HG03342 (cell line): ENCODE measurements around the gene CLDN20.

Experiments used
- ATAC-seq: cut with Tn5 transposase; IDR thresholded peaks from one replicate; pipeline ENCODE4 v1.9.1; 2021; ENCODE audit warnings: mild to moderate bottlenecking, moderate library complexity; ENCODE audit not compliant: unreplicated experiment

Gene CLDN20

DNA sequence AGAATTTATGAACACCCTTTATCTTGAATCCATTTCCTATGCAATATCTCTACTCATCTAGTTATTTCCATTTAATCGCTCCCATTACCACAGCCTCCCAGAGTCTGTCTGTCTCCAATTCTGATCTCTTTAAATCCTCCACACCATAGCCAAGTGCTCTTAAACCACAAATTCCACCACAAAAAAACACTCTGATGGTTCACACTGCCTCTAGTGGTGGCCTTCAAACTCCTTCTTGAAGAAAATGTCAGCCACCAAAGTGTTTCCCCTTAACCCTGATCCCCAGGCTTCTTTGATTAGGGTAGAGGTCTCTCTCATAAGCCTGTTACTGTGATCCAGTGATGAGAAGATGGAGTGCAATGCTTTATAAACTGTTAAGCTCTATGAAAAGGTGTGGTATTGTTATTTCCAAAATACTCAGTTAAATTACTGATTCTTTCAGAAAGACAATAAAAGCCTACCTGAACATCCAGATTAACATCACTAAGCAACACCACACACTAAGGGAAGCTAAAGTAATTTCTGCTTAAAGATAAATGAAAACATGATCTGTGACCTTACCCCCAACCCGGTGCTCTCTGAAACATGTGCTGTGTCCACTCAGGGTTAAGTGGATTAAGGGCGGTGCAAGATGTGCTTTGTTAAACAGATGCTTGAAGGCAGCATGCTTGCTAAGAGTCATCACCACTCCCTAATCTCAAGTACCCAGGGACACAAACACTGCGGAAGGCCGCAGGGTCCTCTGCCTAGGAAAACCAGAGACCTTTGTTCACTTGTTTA is 4.5 kb downstream of the CLDN20 start:
- ATAC-seq = peak; percentile 50

DNA sequence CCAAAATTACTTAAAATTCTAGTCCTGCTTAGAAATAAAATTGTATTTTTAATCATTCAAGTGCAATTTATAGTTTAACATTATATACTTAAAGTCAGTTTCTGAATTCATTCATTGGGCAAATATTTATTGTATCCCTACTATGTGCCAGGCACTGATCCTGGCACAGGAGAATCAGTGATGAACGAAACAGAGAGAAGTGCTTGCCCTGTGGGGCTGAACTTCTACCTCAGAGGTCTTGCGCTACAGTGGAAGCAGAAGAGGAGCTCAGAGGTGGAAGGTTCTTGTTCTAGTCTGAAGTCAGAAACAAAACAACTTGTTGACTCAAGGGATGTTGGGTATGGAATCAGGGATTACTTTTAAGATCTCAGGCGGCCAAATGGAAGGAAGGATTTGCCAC is 6.0 kb downstream of the CLDN20 start:
- ATAC-seq = no peak

DNA sequence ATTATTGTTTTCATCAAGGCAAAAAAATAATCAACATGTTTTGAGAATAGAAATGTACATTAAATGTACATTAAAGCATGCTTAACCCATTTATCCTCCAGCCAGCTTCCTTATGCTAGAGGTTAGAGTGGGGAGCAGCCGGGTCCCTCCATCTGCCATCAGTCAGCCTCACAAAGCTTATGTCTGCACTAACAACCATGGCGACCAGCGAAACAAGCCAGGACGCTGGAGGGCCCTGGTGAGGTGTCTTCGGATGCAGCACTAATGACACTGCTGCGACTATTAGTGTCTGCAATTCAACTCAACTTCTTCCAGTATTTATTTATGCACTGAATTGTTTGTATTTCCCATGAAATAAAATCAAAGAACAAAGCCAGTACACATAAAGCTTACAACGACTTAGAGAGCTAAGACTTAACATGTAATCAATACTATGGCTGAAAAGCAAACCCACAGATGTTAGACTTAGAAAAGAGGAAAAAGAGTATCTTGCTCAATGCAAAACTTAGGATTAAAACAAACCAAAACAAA is 6.8 kb downstream of the CLDN20 start:
- ATAC-seq = no peak

DNA sequence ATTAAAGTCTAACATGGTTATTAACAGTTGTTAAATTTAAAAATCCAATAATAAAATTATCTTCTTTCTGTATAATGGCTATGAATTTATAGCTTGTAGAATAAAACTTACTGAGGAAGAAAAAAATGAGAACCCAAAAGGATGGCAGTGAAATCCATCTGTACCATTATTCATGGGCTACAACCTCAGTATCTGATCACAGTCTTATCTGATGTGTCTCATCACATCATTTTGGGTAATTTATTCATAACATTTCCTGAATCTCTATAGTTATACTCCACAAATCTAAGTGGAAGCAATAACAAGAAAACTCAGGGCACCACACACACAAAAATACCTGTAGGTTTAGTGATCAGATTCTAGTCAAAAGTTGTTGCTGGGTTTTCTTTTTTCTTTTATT is 7.3 kb downstream of the CLDN20 start:
- no peak for ATAC-seq

DNA sequence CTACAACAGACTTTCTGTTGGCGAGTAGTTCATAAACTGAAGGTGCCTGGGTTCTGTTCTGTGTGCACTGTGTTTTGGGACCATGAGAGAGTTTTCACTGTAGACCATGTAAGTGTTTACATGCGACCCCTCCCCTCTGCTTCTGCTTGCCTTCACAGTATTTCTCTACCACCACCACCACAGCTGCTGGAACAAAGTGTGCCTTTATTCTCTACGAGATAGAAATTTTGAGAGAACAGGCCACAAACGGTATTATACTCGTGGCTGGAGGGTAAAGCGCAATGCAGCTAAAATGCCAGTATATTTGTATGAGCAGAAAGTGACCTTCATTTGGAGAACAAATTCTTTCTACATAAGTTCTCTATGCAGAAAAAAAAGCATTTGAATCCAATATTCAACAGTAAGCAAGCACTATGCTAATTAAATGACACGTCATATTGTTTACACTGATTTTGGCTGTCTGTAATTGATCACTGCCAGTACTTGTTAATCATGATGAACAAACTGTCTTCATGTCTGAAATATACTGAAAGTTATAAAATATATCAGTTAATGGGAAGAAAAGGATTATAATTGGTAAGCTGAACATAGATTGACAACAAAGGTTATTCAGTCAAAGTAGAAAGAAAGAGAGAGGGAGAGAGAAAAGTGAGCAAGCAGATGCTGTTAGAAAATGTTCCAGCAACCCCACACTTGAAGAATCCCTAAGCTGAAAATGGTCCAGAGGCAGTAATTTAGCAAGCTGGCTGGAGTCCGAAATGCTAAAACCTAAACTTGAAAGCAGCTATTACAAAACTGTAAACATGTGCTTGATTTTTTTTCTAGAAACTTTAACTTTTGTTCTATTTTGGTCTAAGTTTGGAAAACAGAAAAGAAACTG is 8.8 kb downstream of the CLDN20 start:
- ATAC-seq = no peak

DNA sequence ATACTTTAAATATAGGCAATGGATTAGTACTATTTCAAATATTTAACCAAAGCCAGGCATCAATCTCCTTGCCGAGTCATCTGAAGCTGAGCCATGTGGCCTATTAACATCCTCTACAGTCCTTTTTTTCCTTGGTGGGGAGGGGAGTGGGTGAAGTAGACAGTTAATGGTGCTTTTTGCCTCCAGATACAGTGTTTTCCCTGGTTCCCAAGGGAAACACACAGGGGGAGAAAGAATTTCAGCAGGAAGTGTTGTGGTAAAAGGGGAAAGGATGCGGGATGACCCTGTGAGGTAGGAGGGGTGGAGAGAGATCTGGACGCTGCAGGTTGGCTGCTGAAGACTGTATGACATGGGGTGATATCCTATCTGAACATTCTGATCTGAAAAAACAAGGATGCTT is 9.6 kb downstream of the CLDN20 start:
- ATAC-seq = no peak

DNA sequence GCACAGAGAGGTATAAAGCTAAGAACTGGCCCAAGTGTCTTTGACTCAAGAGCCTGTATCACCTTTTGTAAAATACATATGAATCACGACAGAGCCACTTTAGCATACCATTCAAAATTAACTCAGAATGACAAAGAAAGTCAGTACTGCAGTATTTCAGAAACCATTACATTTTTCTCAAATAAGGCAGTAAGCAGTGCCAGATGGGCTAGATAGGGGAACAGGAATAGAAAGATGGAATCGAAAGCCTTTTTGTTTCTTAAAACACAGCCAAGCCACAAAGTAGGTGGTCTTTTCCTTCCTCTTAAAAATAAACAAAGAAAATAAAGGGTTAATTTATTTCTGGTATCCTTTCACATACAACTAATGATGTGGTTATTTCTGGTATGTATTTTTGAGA is 10.3 kb downstream of the CLDN20 start:
- no peak for ATAC-seq

DNA sequence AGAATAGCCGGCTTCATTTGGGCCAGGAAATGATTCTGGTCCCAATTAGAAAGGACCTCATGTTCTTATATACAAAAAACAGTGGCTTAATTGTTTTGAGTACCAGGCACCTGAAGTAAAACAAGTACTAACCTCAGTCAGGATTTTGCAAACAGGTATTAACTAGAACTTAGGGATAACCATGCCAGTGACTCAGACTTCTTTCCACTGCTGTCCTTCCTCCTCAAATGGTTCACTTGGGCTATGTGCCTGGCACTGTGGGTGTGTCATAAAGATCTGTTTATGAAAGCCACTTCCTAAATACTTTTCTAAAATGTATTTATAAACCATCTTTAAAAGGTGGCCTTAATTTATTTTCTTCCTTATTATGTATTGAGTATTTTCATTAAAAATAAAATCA is 10.7 kb downstream of the CLDN20 start:
- no peak for ATAC-seq

DNA sequence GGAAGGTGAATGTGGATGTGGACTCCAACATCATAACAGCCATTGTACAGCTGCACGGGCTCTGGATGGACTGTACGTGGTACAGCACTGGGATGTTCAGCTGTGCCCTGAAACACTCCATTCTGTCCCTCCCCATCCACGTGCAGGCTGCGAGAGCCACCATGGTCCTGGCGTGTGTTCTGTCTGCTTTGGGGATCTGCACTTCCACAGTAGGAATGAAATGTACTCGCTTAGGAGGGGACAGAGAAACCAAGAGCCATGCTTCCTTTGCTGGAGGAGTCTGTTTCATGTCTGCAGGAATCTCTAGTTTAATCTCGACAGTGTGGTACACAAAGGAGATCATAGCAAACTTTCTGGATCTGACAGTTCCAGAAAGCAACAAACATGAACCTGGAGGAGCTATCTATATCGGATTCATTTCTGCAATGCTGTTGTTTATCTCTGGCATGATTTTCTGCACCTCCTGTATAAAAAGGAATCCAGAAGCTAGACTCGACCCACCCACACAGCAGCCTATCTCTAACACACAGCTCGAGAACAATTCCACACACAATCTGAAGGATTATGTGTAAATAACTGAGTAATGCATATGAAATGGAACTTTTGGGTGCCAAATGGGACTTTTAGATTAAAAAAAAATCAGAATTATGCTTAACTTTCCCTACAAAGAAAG is 12.1 kb downstream of the CLDN20 start:
- ATAC-seq = no peak

DNA sequence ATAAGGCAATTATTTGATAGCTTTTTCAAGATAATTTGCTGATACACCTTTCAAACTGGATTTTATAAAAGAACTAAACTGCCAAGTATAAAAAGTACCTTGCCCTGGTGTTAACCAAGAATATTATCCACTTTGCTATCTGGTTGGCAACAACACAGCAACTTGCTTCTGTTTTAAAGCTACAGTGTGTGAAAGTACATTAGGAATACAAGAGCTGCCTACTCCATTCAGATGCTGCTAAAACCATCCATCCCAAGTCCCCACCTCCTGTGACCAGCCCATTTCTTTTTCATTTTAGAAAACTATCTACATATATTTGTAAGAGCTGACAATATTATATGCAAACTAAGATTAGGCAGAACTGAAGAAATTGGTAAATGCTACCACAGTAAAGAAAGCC is 12.8 kb downstream of the CLDN20 start:
- ATAC-seq = no peak

DNA sequence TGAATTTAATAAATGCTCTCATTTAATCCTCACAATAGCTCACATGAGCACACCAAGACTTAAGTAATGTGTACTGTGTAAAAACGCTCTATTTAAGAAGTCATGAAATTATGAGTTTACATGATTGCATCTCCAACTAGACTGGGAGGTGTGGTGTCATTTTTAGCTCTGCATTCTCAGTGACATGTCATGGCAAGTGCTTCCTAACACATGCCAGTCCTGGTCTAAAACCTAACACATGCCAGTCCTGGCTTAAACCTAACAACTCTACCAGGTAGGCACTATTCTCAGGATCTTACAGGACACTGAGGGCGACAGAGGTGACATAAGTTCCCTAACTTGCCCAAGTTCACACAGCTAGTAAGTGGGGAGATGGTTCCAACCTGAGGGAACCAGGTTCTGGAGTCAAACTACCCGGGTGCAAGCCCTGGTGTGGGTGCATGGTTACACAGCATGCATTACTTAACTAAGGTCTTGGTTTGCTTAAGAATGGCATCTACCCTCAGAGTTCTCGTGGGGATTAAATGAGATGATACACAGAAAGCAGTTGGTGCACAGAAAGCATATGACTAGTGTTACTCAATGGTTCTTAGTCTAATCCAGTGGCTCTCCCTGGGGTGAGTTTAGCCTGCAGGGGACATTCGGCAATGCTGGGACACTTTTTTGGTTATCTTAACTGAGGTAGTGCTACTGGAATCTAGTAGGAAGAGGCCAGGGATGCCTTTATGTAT is 14.7 kb downstream of the CLDN20 start:
- no peak for ATAC-seq

DNA sequence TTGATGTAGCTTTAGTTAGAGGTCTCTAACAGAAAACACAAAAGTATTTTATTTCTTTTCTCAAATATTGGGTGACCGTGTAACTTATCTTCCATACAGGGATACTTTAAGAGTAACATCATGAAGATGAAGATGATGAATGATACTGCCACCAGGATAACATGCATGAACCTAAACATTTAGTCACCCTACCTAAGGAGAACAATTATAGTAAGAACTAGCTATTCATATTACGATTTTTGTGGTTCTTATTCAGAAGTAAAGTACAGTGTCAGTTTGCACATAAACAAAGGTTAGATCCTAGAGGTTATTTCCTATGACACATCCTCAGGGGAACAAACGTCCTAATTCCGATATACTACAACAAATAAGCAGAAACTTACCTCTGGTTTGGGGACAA is 21.0 kb downstream of the CLDN20 start:
- ATAC-seq = no peak

DNA sequence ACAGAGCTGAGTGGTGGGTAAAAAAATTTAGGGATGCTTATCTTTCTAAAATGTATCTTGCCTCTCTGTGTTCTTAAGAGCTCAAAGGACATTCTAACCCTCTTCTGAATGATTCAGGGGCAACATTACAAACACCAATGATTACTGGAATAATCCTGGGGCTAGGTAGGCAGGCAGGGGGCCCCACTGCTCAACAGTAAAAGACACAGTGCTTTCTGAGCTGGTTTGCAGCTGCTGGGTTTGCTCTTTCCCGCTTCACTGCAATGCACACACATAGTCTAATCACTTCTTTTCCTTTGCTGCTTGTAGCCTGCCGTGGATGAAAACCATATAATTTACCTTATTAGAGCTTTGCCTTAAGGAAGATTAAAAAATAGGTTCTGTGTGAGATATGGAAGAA is 23.9 kb downstream of the CLDN20 start:
- no peak for ATAC-seq

DNA sequence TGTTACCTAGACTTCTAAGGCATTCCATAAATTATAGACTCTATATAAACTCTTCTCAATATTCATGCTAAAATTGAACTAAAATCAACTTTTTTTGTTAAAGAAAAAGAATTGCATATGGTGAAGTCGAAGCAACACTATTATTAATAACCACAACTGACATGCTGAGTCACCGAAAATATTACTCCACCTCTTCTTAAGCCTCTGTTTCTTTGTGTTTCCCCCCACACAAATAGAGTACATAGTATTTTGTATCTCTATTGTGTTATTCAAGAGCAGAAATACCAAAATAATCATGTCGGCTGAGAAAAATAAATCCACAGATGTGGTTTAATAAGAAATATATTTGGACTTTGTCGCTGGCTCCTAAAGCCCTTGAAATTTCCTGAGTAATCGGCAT is 26.7 kb downstream of the CLDN20 start:
- no peak for ATAC-seq

DNA sequence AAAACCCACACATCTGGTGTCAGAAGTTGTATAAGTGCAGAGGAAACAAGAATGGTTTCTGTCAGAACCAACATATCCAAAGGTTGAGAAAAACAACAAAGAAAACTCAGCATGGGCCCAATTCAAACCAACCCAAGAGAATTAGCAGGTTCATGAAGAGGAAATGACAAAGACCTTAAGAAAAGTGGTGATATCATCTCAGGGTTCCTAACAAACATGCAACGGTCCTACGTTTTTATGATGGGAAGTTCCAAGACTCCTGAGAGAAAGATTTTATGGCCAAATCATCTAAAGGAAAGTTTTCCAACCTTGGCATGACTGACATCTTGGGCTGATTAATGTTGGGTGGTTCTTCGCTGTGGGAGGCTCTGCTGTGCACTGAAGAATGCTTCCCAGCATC is 27.5 kb downstream of the CLDN20 start:
- no peak for ATAC-seq

DNA sequence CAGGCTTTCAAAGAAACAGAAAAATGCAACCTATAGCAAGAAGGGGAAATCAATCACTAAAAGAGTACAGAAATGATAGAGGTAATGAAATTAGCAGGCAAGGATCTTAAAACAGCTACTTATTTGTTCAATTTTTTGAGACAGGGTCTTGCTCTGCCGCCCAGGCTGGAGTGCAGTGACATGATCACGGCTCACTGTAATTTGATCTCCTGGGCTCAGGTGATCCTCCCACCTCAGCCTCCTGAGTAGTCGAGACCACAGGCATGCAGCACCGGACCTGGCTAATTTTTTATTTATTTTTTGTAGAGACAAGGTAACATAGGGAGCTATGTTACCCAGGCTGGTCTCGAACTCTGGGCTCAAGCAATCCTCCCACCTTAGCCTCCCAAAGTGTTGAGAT is 28.9 kb downstream of the CLDN20 start:
- no peak for ATAC-seq

DNA sequence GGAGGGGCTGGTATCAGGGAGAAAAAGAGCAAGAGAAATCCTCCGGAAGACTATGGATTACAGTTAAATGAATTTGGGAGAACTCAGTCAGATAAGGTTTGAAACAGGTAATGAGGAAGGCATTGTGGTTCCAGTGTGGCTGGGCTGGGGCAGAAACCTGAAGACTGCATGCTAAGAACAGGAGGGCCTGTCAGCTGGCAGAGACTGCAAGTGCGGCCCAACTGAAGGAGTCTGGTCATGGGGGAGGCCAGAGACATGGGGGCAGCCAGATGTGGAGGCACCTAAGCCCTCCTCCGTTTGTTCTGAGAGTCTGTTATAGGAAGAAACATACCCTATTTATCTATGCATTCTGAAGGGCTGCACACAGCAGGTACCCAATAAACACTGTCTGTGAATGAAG is 33.9 kb downstream of the CLDN20 start:
- no peak for ATAC-seq

DNA sequence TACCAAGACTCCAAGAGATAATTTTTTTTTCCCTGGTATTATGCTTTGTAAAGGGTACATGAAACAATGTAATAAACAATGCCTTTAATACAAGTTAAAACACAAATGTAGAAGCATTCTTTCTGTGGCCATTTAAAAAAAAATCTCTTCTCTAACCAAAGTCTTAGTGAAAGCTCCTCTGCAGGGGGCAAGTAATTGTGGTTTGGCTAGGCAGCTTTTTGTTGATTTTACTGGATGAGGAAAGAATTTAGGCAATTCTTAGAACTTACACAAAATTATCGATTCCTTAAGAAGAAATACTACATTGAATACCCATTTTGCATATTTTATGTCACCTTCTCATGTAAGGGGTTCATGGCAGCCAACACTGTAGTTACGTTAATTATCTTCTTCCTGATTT is 38.1 kb downstream of the CLDN20 start:
- no peak for ATAC-seq

DNA sequence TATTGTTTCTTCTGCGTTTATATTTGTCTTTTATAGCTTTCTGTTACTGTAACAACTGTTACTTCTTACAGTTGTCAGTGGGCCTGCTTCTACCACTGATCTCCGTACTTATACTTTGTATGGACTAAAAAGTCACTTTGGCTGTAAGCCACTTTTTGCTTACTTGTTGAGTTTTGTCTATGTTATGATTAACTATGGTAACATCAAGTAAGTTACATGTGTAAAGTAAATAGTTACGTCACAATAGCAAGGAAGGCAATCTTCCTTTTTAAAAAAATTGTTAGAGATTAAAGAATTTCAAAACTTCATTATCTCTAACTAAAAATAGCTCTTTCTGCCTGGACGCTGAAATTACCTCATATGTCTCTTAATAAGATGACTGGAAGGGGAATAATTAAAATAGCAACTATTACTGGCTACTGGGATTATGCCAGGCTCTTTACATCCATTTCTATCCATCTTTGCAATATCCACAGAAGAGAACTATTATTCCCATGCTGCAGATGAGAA is 39.6 kb downstream of the CLDN20 start:
- ATAC-seq = no peak

DNA sequence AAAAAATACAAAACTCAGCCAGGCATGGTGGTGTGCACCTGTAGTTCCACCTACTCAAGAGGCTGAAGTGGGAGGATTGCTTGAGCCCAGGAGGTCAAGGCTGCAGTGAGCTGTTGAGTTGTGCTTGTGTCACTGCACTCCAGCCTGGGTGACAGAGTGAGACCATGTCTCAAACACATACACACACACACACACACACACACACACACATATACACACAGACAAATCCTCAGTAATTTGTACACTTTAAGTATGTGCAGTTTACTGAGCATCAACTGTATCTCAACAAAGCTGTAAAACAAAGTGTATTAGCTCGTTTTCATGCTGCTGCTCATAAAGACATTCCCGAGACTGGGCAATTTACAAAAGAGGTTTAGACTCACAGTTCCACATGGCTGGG is 43.1 kb downstream of the CLDN20 start:
- no peak for ATAC-seq

DNA sequence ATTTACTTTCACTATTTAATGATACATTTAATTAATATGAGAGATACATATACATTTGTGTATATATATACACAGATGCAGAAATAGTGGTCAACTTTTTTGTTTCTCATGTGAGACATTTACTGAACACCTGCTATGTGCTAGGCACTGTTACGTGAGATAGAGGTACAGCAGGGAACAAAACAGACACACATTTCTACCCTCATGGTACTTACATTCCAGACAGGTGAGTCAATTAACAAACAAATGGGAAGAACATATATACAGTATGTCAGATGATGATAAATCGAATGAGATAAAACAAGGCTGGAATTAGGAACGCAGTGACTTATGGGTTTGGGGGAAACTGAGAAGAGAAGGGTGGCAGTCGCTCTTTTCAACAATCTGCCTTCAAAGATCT is 45.3 kb downstream of the CLDN20 start:
- ATAC-seq = no peak
